ENCODE measurements around the gene KATNA1. TPM values are rescaled to one million over a fixed set of nuclear protein-coding genes. Genes with fewer than 3 reads are reported as not detected.

KATNA1 gene
- total RNA-seq, 1 experiment from 2014 or later: 20.6 TPM

- no peaks in the 10 kb centered on the region for H3K9me3 ChIP-seq (ENCODE audit: control insufficient read depth in 1 of 2, insufficient read depth in 1 of 2, low read depth in 1 of 2, low read length in 2 of 2)
- no peak overlapping the region for H2AFZ ChIP-seq (ENCODE audit: low read depth, low read length, poor library complexity, severe bottlenecking)
- ChIA-PET CTCF (no interaction called here), RAD21 (ENCODE audit: low non-redundant PET in 1 of 2, low total read pairs in 2 of 2, uncharacterized antibody in 2 of 2, unreplicated experiment in 2 of 2) (no interaction called here), POLR2A (no interaction called here)
- no peak overlapping the region for H3K4me3 ChIP-seq (replicated peaks in 1 of 2; ENCODE audit: low read depth in 1 of 2, low read length in 2 of 2)
- intact Hi-C loops (cut with micrococcal nuclease): no loop called here
- peaks cover 1 to 6% of the 10 kb centered on the region in 2 experiments; a peak in 2 of 4 replicates for H3K36me3 ChIP-seq (ENCODE audit: control insufficient read depth in 1 of 2, insufficient read depth in 2 of 2, low read length in 2 of 2)
- ATAC-seq: no peak
- no peaks in the 10 kb centered on the region for H3K9me2 ChIP-seq (ENCODE audit: insufficient read depth)
- DNase-seq (ENCODE audit: low read depth, low spot score): no peak
- no peaks in the 10 kb centered on the region for H3K79me2 ChIP-seq (ENCODE audit: insufficient read depth, low read length)
- no peaks in the 10 kb centered on the region for H4K20me1 ChIP-seq (ENCODE audit: insufficient read depth)
- H3K4me1 ChIP-seq (ENCODE audit: control insufficient read depth in 1 of 2, insufficient read depth in 2 of 2, low read length in 2 of 2): no peaks in the 10 kb centered on the region
- TF ChIP-seq CBX3 (IDR thresholded peaks at IDR 0.05; ENCODE audit: low read depth) (no peak), REST (IDR thresholded peaks at IDR 0.05; ENCODE audit: low read depth) (no peak), ZBTB33 (IDR thresholded peaks at IDR 0.05; ENCODE audit: extremely low read depth, insufficient replicate concordance, low read length) (no peak), POLR2A (IDR thresholded peaks at IDR 0.05; ENCODE audit: borderline replicate concordance, extremely low read depth, insufficient read depth, insufficient read length) (no peak), SRF (IDR thresholded peaks at IDR 0.05; ENCODE audit: low read depth) (no peak), EZH2phosphoT487 (IDR thresholded peaks at IDR 0.05; ENCODE audit: borderline replicate concordance) (no peak), EGR1 (IDR thresholded peaks at IDR 0.05; ENCODE audit: low read depth) (no peak), ELF1 (IDR thresholded peaks at IDR 0.05; ENCODE audit: borderline replicate concordance, low read depth) (no peak), CTCF (IDR thresholded peaks at IDR 0.05 in 2 of 3, conservative IDR thresholded peaks at IDR 0.05 in 1 of 3; ENCODE audit: borderline replicate concordance in 1 of 3, insufficient read depth in 1 of 3, low read depth in 2 of 3, low read length in 2 of 3) (no peak), ATF3 (IDR thresholded peaks at IDR 0.05) (no peak)
- H3K9ac ChIP-seq (ENCODE audit: low read length): no peak overlapping the region
- no peak overlapping the region for H3K27ac ChIP-seq (ENCODE audit: low read depth, low read length)
- no peak overlapping the region for H3K4me2 ChIP-seq (ENCODE audit: low read length)
- H3K27me3 ChIP-seq (ENCODE audit: insufficient read depth, low read length): no peaks in the 10 kb centered on the region
- no TSS peak for BruUV-seq (replicated peaks)
Measured at GRCh38 chr6:149600508-149600907, 48.0 kb downstream of the KATNA1 start.
